NCI-H146 (cell line): ENCODE measurements around the gene ZBTB16.

Experiments
- DNase-seq: peaks from one replicate; lab custom pipeline; 2025; lab: John Stamatoyannopoulos, UW

The ZBTB16 gene

DNA sequence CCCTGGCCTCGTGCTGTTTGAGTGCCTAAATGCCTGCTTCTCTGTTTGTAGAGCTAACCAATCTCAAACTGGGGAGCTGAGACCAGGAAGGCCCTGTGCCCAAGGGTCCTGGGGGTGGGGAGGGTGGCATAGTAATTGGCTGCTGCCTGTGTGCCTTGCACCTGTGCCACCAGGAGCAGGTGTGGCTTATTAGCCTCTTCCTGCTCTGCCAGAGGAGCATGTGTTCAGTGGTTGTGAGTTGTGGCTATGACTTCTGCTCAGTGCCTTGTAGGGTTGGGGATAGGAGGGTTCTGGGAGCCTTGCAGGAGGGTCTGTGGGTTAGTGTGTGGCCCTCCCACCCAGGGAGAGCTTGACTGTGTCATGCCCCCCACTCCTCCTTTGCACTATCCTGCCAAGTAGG, 109.2 kb downstream of the ZBTB16 start:
- no peak for DNase-seq

GRCh38 chr11:114169321-114169749, 109.8 kb downstream of the ZBTB16 start:
- DNase-seq, result no peak

DNA sequence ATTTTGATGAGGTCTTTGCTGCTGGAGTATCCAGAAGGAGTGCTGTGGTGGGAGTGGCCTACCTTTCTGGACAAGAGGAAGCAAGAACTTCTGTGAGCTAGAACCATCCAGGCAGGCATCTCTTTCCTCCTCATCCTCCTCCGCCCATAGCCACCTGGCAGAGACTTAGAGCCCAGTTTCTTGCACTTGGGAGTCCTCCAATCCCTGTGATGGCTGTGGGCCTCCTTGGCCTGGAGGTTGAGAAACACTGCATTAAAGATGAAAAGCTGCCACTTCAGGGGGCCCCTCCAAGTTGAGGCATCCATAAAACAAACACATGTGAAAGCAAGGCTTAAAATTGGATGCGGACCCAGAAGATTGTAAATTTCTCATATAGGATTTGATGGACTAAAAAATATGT, 110.3 kb downstream of the ZBTB16 start:
- DNase-seq, result no peak

DNA sequence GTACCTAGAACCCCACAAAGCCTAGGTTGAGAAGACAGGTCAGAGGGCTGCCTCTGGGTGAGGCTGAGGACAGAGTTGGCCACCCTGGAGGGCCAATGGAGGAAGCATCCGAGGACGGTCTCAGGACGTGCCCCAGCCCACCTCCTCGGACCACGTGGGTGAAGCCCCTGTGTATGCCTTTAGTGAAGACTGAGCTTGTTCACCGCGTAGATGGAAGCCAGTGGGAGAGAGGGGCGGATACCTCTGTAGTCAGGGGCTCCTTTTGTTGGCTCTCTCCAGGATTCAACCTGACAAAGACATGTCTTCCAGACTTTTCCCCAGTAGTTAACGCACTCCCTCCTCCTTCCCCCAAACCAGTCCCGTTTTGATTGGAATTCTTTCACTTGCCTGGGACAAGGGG, 110.7 kb downstream of the ZBTB16 start:
- DNase-seq, result no peak

- no peak for DNase-seq
Measured at GRCh38 chr11:114171257-114172054, 111.9 kb downstream of the ZBTB16 start.

GRCh38 chr11:114172055-114172861, 112.7 kb downstream of the ZBTB16 start:
- no peak for DNase-seq

GRCh38 chr11:114172871-114173444, 113.4 kb downstream of the ZBTB16 start:
- no peak for DNase-seq

DNA sequence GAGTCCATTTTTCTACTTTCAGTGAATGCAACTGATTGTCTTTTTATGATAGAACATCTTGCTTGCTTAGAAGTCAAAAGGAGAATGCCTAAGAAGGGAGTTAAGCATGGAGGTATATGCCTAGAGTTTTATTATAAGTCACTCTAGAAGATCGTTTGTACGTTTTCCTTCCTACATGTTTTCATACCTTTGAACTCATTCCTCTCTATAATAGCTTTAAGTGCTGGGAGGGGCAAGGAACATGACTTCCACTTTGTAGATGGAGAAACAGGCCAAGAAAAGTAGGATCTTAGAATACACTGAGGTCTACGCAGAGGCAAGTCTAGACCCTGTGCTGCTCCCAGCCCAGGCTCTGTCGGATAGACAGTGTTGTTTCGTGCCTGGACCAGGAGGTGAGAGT, 114.3 kb downstream of the ZBTB16 start:
- no peak for DNase-seq

DNA sequence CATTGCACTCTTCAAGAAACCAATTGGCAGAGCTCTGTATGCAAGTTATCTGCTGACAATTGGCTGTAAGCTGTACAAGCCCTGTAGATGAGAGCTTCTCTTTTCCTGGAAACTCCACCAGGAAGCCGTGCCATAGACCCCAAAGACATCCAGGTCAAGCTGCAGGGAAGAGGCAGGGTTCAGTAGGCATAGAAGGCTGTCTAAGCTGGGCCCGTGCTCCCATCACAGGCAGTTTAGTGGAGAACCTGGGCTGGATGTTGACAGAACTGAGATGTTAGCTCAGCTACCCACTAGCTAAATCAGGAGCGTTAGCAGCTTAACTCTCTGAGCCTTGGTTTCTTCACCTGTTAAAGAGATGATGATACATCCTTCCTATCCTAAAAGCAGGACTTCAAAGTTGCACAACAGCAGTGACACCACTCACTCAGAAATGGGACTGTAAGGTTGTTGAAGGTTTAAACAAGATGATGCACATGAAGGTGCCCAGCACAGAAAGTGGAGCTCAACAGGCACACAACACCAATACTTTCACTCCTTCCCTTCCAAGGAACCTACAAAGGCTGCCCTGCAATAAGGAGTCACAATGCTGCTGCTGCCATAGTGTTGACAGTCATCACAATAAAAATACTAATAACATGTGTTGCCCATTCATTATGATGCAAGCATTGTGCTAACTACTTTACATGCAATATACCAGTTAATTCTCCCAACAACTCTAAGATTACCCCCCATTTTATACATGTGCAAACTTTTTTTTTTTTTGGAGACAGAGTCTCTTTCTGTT, 115.4 kb downstream of the ZBTB16 start:
- no peak for DNase-seq

- DNase-seq, result no peak
Measured at GRCh38 chr11:114175706-114176105, 116.2 kb downstream of the ZBTB16 start.

- DNase-seq, result no peak
Measured at GRCh38 chr11:114176321-114176720, 116.8 kb downstream of the ZBTB16 start.

GRCh38 chr11:114178656-114179055, 119.1 kb downstream of the ZBTB16 start:
- no peak for DNase-seq

DNA sequence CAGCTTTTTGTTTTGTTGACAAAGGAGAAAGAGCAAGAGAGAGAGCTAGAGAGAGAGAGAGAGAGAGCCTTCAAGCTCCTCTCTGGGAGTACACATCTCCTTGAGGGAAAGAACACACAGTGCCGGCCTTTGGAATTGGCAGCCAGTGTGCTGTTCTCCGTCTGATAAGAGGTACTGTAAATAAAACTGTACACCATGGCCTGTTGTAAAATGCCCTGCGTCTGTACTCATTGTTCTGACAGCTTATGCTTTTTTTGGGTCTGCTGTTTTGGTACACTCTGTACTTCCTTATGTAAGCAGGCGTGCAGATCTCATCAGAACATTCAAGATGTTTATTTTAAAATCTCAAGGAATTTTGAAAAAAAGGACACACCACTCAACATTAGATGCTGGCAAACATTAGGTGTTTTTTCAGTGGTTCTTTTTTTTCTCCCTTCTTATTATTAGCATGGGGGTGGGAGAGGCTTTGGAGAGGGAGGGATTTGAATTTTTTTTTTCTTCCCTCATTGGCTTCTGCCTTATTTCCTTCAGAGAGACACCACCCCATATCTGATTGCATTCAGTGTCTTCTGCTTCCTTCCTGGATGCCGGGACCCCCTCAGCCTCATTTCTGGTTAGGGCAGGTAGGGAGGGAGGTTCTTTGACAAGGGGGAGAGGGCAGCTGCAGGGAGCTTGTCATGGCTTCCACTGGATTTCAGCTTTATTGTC, 119.9 kb downstream of the ZBTB16 start:
- DNase-seq, result no peak

DNA sequence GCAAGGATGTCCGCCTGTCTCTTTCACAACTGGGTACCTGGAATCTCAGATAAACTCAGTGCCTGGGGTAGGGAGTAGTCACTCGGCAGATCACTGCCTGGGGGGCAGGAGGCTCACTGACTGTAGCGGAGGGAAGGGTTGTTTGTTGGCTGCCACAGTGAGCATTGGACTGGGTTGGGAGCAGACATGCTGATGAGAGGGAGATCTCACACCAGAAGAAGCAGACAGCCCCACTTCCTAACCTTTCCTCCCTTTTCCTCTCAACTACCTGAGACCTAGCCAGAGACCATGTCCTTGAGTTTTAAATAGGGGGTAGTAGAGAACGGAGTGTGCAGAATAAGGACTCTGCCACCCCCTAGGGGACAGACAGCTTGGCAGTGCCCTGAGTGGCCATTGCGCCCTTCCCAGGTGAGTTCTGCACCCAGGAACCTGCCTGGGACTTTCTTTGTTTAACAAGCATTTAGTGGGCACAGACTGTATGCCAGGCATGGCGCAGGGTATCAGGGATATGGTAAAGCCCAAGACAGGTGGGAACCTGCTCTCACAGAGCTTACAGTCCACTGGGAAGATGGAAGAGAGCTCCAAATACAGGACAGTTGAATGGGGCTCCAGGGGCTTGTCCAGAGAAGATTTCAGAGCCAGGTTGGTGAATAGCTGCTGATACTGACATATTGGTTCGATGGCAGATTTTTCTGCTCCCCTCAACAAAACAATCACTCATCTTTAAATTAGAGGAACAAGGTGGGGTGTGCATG, 121.0 kb downstream of the ZBTB16 start:
- peak; percentile 22 for DNase-seq

GRCh38 chr11:114181195-114181594, 121.7 kb downstream of the ZBTB16 start:
- DNase-seq, result no peak

DNA sequence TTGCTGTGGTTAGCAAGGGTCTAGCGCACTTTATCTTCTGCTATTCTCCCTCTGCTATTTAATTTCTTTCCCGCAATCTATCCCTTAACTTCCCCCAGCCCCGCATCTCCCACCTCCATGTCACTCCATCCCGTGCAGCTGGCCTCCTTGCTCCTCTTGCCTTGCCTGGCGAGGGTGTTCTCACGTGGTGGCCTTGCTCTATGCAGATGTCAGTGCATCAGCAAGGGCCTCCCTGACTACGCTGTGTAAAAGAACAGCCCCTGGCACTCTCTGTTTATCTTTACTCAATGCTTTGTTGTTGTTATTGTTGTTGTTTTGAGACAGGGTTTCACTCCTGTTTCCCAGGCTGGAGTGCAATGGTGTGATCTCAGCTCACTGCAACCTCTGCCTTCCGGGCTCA, 122.2 kb downstream of the ZBTB16 start:
- DNase-seq, result no peak

- no peak for DNase-seq
Measured at GRCh38 chr11:114182471-114183043, 123.0 kb downstream of the ZBTB16 start.

DNA sequence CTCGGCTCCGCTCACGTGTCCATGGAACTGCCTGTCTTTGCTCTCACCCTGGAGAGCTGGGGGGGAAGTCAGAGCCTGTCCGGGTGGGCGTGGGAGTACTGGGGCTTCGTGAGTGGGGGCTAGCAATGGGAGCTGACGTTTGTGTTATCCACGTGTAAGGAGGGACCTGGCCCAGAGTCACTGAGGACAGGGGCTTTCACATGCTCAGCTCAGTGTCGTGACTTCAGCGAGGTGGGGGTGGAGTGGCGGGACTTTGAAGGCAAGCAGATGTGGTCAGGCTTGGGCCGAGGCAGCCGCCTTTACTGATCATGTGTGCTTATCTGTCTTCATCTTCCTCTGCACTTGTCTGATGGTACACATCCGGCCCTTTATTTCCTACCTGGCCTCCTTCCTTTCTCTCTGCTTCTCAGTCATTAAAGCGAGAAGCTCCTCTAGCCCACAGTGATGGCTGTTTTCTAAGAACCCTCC, 123.6 kb downstream of the ZBTB16 start:
- DNase-seq, result no peak

- no peak for DNase-seq
Measured at GRCh38 chr11:114185436-114185835, 125.9 kb downstream of the ZBTB16 start.

DNA sequence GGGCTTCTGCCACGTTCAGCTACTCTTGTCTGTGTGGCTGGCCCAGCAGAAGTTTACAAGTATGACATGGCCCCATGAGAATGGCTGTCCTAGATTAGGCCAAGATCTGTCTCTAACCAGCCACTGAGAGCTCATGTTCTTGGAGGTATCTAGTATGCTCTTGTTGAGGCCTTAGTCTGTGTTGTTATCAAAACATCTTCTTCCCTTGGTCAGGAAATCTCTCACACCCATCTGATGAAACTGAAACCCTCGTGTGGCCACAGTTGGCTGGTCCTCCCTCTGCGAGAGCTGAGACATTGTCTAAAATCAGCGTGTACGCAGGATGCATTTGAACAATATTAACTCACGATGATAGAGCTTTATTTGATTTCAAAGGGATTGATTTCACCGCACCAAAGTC, 127.7 kb downstream of the ZBTB16 start:
- no peak for DNase-seq
